Neutrophil (primary cell): Measurements from ENCODE around the gene SYP.

ENCODE experiments used
- H3K27ac ChIP-seq: fragments of 200-600 bp; sonication (generic); 2 replicates; pipeline ENCODE4 v1.5.1; 2016; ENCODE audit warnings: mild to moderate bottlenecking, moderate library complexity
- H3K27me3 ChIP-seq: fragments of 200-600 bp; sonication (generic); 2 replicates; pipeline ENCODE4 v1.6.0; 2016; ENCODE audit warnings: mild to moderate bottlenecking
- H3K36me3 ChIP-seq: fragments of 200-600 bp; sonication (generic); 2 replicates; pipeline ENCODE4 v1.5.1; 2017
- H3K4me1 ChIP-seq, 2 experiments: fragments of 200-600 bp in 1 of 2; sonication (generic) in 1 of 2; 1 replicate in 1 of 2; 2 replicates in 1 of 2; pipeline versions ENCODE4 v1.5.1 to v1.6.1; 2013 to 2016; ENCODE audit warnings: low read depth in 1 of 2, low read length in 1 of 2, mild to moderate bottlenecking in 1 of 2, moderate library complexity in 1 of 2; ENCODE audit not compliant: control insufficient read depth in 1 of 2, insufficient read depth in 1 of 2
- H3K4me3 ChIP-seq, 2 experiments: fragments of 200-600 bp in 1 of 2; sonication (generic) in 1 of 2; 1 replicate in 1 of 2; 2 replicates in 1 of 2; pipeline ENCODE4 v1.5.1; 2013 to 2016; ENCODE audit warnings: low read depth in 1 of 2, low read length in 1 of 2, mild to moderate bottlenecking in 1 of 2, moderate library complexity in 1 of 2
- H3K9me3 ChIP-seq: fragments of 200-600 bp; sonication (generic); 2 replicates; pipeline ENCODE4 v1.5.1; 2016
- TF ChIP-seq, protein P1 (sequence below): fragments of 200-600 bp; sonication (generic); IDR thresholded peaks from 2 replicates; pipeline ENCODE4 v1.5.1; 2016; ENCODE audit warnings: antibody characterized with exemption

Gene SYP

DNA sequence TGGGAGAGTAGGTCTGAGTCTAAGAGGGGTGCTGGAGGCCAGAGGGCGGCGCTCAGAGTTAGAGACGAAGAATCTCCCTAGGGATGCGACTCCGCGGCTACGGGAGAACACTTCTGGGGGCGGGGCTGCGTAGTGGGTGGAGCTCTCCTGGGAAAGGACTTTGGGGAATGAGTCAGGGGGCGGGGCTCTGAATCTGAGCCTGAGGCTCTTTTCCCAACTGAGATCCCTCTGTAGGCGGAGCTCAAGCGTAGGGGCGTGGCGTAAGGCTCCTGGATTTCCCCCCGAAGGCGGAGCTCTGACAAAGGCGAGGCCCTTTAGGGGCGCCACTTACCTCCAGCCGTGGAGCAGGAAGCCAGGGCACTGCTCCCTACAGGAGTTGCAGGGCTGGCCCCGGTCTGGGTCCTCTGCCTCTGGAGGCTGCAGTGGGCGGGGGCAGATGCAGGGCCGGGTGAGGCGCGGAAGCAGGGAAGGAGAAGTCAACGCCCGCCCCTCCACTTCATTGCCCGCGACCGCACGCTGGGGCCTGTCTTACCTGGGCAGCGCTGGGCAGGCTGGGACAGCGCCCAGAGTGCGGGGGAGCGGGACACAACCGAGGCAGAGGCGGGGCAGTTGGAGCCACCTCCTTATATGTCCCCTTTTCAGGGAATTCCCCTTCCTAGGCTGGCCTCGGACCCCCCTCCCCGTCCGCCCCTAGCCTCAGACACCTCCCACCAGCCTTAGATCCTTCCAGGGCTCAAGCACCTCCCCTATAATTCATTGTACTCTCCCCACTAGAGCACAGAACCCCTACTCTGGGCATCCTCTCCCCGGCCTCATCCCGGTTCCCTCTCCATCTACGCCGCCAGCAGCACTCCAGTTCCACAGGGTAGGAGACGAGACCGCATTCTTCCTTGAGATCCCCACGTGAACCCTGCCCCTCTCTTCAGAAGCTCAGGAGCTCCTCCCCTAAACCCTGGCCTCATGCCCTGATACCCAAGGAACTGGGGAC lies 15.4 kb downstream of the SYP start:
- H3K4me3 ChIP-seq: peak overlapping the region; percentile 61 to 64
- H3K9me3 ChIP-seq: no peaks in the 10 kb centered on the region
- H3K27ac ChIP-seq: peak overlapping the region; percentile 90
- TF ChIP-seq, protein P1, sequence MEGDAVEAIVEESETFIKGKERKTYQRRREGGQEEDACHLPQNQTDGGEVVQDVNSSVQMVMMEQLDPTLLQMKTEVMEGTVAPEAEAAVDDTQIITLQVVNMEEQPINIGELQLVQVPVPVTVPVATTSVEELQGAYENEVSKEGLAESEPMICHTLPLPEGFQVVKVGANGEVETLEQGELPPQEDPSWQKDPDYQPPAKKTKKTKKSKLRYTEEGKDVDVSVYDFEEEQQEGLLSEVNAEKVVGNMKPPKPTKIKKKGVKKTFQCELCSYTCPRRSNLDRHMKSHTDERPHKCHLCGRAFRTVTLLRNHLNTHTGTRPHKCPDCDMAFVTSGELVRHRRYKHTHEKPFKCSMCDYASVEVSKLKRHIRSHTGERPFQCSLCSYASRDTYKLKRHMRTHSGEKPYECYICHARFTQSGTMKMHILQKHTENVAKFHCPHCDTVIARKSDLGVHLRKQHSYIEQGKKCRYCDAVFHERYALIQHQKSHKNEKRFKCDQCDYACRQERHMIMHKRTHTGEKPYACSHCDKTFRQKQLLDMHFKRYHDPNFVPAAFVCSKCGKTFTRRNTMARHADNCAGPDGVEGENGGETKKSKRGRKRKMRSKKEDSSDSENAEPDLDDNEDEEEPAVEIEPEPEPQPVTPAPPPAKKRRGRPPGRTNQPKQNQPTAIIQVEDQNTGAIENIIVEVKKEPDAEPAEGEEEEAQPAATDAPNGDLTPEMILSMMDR: no peak
- no peaks in the 10 kb centered on the region for H3K27me3 ChIP-seq
- peaks cover 34 to 35% of the 10 kb centered on the region in 2 experiments for H3K4me1 ChIP-seq
- peaks cover 14% of the 10 kb centered on the region for H3K36me3 ChIP-seq

DNA sequence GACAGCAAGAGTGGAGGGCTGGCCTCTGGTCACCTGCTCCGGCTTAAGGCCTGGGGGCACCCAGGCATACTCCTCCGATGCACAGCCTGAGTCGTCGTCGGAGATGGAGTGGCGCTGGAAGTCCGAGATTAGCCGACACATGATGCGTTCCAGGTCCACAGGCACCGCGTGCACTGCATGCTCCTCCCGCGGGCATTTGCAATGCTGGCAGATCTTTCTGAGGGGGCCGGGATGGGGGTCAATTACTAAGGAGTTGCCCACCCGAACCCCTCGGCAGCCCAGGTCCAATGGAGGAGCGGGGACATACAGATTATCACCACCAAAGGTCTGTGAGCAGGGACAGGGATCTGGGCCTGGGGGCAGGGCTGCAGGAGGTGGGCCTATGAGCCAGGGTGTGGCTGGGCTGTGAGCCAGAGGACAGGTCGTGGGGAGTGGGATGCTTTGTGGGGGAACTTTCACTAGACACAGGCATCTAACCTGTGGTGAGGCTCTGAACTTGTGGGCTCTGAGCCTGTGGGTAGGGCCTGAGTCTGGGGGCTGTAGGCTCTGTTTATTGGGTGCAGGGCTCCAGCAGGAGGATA lies 16.2 kb downstream of the SYP start:
- no peaks in the 10 kb centered on the region for H3K9me3 ChIP-seq
- H3K36me3 ChIP-seq: peaks cover 22% of the 10 kb centered on the region
- no peaks in the 10 kb centered on the region for H3K27me3 ChIP-seq
- H3K4me3 ChIP-seq: peak overlapping the region in 1 of 2 experiments; percentile 64
- H3K4me1 ChIP-seq: peaks cover 27 to 28% of the 10 kb centered on the region in 2 experiments
- TF ChIP-seq, protein P1: no peak
- peak overlapping the region; percentile 90 for H3K27ac ChIP-seq

DNA sequence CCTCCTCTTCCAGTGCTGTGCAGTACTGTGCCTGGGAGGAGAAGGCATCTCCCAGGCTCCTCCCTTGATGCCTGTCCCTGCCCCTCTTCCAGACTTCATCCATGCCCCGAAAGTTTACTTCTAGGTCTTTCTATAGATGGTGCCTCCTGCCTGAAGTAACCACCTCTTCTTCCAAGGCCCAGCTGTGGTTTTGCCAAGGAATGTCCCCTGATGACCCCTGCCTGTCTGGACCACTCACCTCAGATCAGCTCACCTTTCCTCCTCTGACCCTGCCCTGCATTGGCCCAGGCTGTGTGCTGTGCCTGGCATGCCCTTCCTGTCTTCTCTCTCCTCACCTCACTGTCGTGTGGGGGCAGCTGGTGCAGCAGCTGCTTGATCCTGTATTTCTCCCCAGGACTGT lies 20.6 kb downstream of the SYP start:
- Histone ChIP-seq H3K9me3 (no peaks in the 10 kb centered on the region), H3K4me3 (no peak overlapping the region), H3K4me1 (peaks cover 28 to 34% of the 10 kb centered on the region in 2 experiments), H3K27me3 (no peaks in the 10 kb centered on the region), H3K36me3 (peaks cover 50% of the 10 kb centered on the region), H3K27ac (no peak overlapping the region)
- TF ChIP-seq, protein P1: no peak

DNA sequence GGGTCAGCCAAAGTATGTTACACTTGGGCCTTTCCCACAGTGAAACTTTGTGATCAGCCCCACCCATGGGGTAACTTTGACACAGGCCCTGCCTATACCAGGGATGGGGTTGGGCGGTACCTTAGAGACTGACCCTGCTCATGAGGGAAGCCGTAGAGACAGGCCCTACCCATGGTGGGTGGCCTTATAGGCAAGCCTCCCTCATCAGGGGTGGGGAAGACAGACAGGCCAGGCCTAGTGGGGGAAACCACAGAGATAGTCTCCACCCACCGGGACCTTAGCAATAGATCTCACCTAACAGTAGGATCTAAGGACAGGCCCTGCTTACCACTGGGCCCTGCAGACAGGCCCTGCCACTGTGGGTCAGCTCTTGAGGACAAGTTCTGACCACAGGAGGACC lies 21.5 kb downstream of the SYP start:
- Histone ChIP-seq H3K9me3 (no peaks in the 10 kb centered on the region), H3K4me3 (no peak overlapping the region), H3K27me3 (no peaks in the 10 kb centered on the region), H3K36me3 (peaks cover 58% of the 10 kb centered on the region), H3K27ac (peak overlapping the region; percentile 94), H3K4me1 (peaks cover 31 to 42% of the 10 kb centered on the region in 2 experiments)
- TF ChIP-seq, protein P1: no peak

DNA sequence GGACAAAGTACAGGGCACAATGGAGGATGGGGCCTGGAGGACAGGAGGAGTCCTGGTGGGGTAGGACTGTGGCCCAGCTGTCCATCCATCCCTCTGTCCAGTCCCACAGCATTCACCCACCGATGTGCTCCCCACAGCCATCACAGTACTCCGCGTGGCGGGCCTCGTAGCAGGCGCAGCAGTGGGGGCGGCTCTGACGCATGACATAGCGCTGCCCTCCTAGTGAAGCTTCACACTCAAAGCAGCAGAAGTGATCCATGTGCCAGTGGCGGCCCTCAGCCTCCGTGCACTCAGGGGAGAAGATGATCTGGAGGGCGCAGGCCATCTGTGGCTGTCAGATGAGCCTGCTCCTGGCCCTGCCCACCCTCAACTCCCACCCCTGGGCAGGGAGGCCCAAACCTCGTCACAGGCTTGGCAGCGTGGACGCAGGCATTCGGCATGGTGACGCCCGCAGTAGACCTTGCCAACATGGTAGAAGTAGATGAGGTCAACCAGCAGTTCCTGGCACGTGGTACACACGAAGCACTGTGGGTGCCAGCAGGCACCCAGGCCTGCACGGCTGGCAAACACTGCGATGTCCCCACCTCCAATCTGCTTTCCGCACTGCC lies 22.0 kb downstream of the SYP start:
- H3K27ac ChIP-seq: peak overlapping the region; percentile 94
- TF ChIP-seq, protein P1: no peak

More for the DNA sequence above, 22.0 kb downstream of the SYP start:
- Histone ChIP-seq H3K4me1 (peaks cover 37 to 48% of the 10 kb centered on the region in 2 experiments), H3K36me3 (peaks cover 61% of the 10 kb centered on the region), H3K27me3 (no peaks in the 10 kb centered on the region), H3K9me3 (no peaks in the 10 kb centered on the region), H3K4me3 (no peak overlapping the region)
